Body of pancreas (tissue), 4 donors: ENCODE data around the gene CARD19.

Experiments used
- POLR2A ChIP-seq, 3 donors: fragments of 450-650 bp; IDR thresholded peaks; one replicate each; pipeline ENCODE4 v1.6.1; 2016; ENCODE audit warnings: antibody characterized with exemption in 3 of 3, mild to moderate bottlenecking in 2 of 3
- TF ChIP-seq, protein P1 (sequence below), 7 experiments: fragments of 450-650 bp in 4 of 7; fragments of 200-600 bp in 3 of 7; sonication (generic) in 3 of 7; IDR thresholded peaks; one replicate each; pipeline ENCODE4 v1.5.1; 2016 to 2019; ENCODE audit warnings: antibody characterized with exemption in 7 of 7

DNA sequence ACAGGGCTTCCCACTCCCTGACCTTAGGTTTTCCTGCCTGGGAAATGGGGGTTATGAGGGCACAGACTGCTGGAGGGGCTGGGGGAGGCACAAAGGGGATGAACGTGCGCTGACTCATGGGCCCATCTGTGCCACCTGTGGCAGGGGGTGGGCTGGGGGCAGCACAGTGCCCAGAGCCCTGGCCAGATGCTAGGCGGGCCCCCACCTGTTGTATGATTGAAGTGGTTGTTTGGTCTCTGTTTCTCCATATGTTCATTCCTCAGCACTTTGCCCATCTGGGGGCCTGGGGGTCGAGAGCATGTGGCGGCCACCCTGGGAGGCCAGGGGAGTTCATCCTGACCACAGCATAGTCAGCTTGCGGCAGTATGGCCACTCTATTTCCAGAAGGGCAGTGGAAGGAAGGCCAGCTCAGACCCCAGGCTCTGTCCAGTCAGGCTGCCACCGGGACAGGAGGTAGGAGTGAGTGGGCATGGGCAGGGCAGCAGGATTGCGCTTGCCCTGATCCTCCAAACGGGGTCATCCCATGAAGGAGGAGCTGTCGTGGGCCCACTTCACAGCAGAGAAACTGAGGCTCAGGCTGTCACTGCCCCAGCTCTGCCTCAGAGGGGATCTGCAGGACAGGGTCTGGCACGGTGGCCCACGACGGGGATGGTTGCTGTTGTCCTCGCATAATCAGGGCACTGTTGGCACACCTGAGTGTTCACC is 38.9 kb downstream of the CARD19 start:
- TF ChIP-seq, protein P1, sequence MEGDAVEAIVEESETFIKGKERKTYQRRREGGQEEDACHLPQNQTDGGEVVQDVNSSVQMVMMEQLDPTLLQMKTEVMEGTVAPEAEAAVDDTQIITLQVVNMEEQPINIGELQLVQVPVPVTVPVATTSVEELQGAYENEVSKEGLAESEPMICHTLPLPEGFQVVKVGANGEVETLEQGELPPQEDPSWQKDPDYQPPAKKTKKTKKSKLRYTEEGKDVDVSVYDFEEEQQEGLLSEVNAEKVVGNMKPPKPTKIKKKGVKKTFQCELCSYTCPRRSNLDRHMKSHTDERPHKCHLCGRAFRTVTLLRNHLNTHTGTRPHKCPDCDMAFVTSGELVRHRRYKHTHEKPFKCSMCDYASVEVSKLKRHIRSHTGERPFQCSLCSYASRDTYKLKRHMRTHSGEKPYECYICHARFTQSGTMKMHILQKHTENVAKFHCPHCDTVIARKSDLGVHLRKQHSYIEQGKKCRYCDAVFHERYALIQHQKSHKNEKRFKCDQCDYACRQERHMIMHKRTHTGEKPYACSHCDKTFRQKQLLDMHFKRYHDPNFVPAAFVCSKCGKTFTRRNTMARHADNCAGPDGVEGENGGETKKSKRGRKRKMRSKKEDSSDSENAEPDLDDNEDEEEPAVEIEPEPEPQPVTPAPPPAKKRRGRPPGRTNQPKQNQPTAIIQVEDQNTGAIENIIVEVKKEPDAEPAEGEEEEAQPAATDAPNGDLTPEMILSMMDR (IDR thresholded peaks at IDR 0.05) = no peak
- TF ChIP-seq POLR2A (IDR thresholded peaks at IDR 0.05) = no peak
